NCI-H2171 treated with DMSO at 0.1 percent for 48 hours (cell line): ENCODE data around the gene TNXB.
"Not testable (repeated sequence)": the region's sequence is repeated elsewhere in the genome, so short reads cannot be mapped to it uniquely, and the experiment has no call there.

ENCODE experiments used
- DNase-seq: peaks from one replicate; lab custom pipeline; 2025; lab: John Stamatoyannopoulos, UW

The TNXB gene

DNA sequence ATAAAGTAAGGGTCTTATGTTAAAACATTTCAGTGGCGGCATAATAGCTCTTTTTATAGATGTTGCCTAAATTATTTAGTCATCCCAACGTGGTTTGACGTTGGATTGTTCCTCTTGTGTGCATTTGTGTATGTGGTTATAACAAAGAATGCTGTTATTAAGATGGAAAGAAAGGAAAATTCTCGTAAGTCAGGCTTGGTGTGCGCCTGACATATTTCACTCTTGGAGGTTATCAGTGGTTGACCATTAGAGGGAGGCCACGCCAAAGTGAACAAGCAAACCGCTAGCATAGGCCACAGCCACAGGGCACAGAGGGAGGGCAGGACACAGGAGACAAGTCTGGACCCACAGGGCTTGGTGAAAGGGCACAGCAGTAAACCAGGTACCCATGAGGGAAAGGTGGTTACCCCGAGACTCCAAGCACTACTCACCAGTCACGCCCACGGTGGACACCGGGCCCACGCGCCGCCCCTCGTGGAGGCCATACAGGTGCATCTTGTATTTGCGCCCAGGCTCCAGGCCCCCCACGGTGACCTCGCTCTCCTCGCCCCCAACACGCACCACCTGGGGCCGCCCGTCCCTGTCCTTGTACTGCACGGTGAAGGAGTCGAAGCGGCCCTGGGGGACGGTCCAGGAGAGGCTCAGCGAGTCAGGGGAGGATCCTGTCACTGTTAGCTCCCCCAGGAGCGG lies 48.0 kb downstream of the TNXB start:
- no peak for DNase-seq

DNA sequence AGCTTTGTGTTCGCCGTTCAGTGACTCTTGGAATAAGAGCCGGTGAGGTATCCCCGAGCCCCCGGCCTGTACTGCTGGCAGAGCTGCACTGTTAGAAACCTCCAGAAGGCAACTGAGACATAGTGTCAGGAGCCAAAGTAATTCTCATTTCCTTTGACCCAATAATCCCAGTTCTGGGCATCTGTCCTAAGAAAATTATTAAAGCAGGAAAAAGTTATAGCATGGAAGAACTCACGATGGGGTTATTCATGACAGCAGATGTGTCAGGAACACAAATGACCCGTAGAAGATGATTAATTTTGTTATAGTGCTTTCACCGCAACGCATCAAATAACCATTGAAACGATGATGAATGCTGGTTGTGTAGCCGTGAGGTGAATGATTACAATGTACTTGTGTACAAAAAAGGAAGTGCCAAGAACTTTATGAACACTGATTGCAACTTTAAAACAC lies 50.6 kb downstream of the TNXB start:
- DNase-seq = no peak

DNA sequence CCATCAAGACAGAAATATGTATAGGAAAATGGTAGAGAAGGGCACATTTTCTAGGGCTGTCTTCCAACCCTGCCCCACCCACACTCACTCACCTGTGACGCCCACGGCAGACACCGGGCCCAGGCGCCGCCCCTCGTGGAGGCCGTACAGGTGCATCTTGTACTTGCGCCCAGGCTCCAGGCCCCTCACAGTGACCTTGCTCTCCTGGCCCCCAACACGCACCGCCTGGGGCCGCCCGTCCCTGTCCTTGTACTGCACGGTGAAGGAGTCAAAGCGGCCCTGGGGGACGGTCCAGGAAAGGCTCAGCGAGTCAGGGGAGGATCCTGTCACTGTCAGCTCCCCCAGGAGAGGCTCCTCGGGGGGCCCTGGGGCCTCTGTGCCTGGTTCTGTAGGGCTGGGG lies 51.2 kb downstream of the TNXB start:
- DNase-seq = no peak

GRCh38 chr6:32056254-32056653 lies 52.9 kb downstream of the TNXB start:
- DNase-seq = no peak

- not testable (repeated sequence) for DNase-seq
These were observed 53.4 kb downstream of the TNXB start for GRCh38 chr6:32055756-32056155.

DNA sequence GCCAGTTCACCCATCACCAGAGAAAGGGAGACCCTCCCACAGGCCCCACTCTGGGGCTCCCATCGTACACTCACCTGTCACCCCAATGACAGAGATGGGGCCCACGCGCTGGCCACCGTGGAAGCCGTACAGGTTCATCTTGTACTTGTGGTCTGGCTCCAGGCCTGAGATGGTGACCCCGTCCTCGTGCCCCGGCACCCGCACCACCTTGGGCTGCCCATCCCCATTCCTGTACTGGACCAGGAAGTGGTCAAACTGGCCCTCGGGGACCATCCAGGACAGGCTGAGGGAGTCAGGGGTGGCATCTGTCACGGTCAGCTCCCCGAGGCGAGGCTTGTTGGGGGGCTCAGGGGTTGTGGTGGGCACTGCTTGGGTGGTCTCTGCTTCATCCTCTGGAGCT lies 55.8 kb downstream of the TNXB start:
- not testable (repeated sequence) for DNase-seq

- not testable (repeated sequence) for DNase-seq
These were observed 56.5 kb downstream of the TNXB start for GRCh38 chr6:32052626-32053025.

DNA sequence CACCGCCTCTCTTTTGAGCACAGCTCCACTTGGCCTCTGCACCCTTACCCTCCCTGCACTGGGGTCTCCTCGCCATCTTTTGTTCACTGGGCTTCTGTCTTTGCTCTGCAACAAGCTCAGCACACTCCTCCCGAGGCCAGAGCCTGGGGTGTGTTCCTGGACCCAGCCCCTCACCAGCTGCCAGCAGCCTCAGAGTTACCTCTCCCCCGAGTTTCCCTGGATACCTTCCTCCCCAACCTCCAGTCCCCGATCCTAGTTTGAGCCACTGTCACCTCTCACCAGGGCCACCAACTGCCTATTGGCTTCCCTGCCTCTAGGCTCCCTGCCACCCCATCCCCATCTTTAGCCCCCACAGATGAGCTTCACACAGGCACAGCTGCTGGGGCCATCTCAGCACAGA lies 58.6 kb downstream of the TNXB start:
- DNase-seq = no peak

- DNase-seq = not testable (repeated sequence)
These were observed 59.4 kb downstream of the TNXB start for GRCh38 chr6:32049736-32050135.

GRCh38 chr6:32049149-32049548 lies 60.0 kb downstream of the TNXB start:
- not testable (repeated sequence) for DNase-seq

DNA sequence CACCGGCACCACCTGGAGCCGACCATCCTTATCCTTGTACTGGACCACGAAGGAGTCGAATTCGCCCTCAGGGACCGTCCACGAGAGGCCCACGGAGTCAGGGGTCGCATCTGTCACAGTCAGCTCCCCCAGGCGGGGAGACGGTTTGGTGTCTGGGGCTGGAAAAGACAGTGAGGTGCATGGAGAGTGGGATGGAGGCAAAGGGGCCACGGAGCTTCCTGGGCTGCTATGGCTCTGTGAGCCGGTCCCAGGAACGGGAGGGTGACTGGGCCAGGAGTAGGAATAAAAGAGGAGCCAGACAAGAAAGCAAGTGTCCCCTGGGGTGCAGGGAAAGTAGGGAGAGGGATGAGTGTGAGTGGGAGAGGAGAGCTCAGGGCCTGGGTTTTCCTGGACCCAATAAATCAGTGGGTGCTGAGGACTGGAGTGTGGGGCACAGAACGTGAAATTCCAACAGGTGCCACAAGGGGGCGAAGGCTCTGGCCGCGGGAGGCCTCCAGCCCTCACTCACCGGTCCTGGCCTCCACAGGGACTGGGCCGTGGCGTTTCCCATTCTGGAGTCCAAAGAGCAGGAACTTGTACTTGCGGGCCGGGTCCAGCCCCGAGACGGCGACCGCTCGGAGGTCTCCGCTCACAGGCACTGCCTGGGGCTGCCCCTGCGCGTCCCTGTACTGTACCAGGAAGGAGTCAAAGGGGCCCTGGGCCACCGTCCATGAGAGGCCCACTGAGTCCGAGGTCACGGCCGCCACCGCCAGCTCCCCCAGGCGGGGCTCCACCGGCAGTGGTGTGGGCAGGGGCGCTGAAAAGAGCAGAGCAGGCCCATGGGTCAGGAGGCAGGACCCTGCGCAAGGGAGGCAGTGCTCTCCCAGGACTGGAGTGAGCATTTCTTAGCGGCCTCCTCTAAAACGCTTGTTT lies 61.0 kb downstream of the TNXB start:
- peak; percentile 23 for DNase-seq

GRCh38 chr6:32047539-32047854 lies 61.6 kb downstream of the TNXB start:
- no peak for DNase-seq

DNA sequence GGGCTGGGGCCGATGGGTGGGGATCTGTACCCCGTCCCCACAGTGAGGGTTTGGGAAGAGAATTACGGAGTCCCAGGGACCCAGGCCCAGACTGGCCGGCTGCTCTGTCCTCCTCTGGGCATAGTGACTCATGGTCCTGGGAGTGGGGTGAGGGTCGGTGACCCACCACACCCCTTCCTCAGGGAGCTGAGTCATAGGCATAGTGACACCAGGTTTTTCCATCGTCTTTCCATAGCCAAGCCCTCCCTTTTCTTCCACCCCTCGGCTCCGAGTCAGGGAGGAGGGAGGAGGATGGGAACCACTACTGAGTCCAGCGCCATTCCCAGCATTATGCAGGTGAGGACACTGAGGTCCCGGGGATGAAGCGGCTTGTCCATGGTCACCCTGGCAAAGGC lies 62.1 kb downstream of the TNXB start:
- DNase-seq = no peak

DNA sequence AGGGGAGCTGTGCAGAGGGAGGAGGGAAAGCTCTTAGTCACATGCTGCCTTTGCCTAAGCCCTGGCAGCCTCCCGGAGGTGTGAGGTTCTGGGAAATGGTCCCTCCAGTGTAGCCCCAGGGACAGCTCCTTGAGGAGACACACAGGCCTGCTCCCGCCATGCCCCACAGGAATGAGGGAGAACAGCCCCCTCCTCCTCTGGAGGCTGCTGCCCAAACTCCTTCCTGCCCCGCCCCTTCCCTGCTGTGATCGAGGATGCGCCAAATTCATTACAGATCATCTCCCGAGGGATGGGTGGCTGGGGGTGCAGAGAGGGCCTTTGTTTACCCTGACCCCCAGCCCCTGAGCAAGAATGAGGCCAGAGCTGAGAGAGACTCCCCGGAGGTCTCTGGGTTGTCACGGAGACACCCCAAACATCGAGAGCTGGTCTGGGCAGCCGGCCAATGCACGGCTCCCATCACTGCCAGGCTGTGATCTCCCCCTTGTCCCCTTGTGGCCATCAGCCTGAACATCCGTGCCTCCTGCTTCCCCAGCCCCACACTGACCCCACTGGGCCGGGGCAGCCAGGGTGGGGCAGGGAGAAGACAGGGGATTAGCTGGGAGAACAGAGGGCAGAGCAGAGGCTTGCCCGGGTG lies 62.6 kb downstream of the TNXB start:
- DNase-seq = peak; percentile 40

DNA sequence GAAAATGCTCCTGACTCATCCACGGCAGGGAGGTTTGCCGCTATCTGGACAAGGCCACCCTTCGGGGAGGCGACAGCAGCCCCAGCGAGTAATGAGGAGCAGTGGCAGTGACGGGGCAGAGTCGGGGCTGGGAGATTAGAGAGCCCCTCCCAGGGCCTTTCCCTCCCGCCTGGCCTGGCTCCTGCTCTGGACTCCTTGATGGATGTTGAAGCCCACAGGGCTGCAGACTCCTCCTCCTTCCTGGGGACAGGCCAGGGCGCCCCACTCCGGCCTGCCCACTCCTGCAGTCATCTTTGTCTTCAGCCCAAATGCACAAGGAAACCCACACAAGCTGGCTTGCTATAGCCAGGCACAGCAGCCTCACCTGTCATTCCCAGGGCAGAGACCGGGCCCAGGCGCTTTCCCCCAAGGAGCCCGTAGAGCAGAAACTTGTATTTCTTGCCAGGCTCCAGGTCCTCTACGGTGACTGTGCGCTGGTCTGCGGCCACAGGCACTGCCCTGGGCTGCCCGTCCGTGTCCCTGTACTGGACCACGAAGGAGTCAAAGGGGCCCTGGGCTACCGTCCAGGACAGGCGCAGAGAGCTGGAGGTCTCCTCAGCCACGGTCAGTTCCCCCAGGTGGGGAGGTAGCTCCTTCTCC lies 63.2 kb downstream of the TNXB start:
- no peak for DNase-seq

DNA sequence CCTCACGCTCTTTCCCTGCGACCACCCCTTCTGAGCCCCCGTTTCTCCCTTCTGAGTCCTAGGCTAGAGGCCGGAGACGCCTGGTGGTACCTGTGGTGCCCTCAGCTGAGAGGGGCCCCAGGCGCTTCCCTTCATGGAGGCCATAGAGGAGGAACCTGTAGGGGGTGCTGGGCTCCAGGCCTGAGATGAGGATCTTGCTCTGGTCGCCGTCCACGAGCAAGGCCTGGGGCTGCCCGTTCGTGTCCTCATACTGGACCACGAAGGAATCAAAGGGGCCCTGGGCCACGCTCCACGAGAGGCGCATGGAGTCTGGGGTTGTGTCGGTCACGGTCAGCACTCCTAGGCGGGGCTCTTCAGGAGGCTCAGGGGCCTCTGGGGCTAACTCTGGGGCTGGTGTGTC lies 64.2 kb downstream of the TNXB start:
- DNase-seq = not testable (repeated sequence)

GRCh38 chr6:32043589-32044380 lies 65.4 kb downstream of the TNXB start:
- not testable (repeated sequence) for DNase-seq

DNA sequence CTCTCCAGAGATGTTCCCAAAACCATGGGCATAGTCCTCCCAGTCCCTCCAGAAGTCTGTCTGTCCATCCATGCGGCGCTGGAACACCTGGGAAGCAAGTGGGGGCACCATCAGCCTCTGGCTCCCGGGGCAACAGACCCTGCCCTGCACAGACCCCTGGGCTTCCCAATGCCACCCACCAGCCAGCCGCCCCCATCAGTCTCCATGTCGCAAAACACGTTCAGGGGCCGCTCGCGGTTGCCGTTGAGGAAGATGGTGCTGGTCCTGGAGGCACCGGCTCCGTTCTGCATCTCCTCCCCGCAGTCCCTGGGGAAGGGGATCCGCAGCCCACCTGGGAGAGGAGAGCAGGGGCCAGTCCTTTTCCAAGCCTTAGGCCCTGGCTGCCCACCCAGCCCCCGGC lies 66.9 kb downstream of the TNXB start:
- DNase-seq = not testable (repeated sequence)

DNA sequence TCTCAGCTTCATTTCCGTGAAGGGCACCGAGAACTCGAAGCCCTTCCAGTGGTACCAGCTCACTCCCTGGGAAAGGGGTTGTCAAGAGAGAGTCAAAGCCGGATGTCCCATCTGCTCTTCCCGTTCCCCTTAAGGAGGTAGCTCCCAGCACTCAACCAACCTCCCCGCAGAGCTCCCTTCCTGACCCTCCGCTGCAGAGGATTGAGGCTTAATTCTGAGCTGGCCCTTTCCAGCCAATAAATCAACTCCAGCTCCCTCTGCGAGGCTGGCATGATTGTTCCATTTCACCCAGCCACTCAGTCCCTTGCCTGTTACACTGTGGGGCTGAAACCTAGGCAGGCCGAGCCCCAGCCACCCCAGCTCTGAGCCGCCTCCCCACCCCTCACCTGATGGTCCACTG lies 67.8 kb downstream of the TNXB start:
- DNase-seq = not testable (repeated sequence)

GRCh38 chr6:32041050-32041321 lies 68.2 kb downstream of the TNXB start:
- DNase-seq = not testable (repeated sequence)

- DNase-seq = not testable (repeated sequence)
These were observed 68.7 kb downstream of the TNXB start for GRCh38 chr6:32040299-32041049.
